ENCODE results near the gene PARD6G.

DNA sequence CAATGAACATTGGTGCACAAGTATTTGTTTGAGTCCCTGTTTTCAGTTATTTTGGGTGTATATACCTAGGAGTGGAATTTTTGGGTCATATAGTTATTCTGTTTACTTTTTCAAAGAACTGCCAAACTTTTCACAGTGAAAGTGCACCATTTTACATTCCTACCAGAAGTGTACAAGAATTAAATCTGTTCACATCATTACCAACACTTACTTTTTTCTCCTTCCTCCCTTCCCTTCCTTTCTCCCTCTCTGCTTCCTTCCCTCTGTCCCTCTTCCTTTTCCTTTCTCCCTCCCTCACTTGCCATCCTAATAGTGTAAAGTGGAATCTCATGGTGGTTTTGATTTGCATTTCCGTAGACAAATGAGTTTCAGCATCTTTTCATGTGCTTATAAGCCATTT lies 126.4 kb downstream of the PARD6G start:
- TF ChIP-seq, protein P1, sequence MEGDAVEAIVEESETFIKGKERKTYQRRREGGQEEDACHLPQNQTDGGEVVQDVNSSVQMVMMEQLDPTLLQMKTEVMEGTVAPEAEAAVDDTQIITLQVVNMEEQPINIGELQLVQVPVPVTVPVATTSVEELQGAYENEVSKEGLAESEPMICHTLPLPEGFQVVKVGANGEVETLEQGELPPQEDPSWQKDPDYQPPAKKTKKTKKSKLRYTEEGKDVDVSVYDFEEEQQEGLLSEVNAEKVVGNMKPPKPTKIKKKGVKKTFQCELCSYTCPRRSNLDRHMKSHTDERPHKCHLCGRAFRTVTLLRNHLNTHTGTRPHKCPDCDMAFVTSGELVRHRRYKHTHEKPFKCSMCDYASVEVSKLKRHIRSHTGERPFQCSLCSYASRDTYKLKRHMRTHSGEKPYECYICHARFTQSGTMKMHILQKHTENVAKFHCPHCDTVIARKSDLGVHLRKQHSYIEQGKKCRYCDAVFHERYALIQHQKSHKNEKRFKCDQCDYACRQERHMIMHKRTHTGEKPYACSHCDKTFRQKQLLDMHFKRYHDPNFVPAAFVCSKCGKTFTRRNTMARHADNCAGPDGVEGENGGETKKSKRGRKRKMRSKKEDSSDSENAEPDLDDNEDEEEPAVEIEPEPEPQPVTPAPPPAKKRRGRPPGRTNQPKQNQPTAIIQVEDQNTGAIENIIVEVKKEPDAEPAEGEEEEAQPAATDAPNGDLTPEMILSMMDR (IDR thresholded peaks at IDR 0.05; ENCODE audit: low read length), result no peak
- no peak for TF ChIP-seq EZH2 (IDR thresholded peaks at IDR 0.05; ENCODE audit: borderline replicate concordance, low read length)

All from OCI-LY1 (cell line).